ENCODE results near the gene SH3GLB1.

- TF ChIP-seq CTCF (conservative IDR thresholded peaks at IDR 0.05; ENCODE audit: low read depth, low read length) (no peak), EZH2 (IDR thresholded peaks at IDR 0.05; ENCODE audit: low read length, unreplicated experiment) (no peak), EZH2phosphoT487 (IDR thresholded peaks at IDR 0.05; ENCODE audit: borderline replicate concordance, low read length) (no peak)
Observed at GRCh38 chr1:86775395-86775794, 71.0 kb downstream of the SH3GLB1 start.
